SK-N-SH treated with all-trans-retinoic acid at 6 μM for 48 hours (cell line): ENCODE data around the gene PRKAG2.

Source experiments
- ATAC-seq: fragments of 200-7000 bp; cut with Tn5 transposase; 3 replicates; pipeline ENCODE4 v1.9.1; 2020; ENCODE audit warnings: mild to moderate bottlenecking, moderate library complexity
- ARNTL ChIP-seq: fragments of 450-650 bp; formaldehyde crosslinking; IDR thresholded peaks from 2 replicates; pipeline ENCODE4 v1.5.0; 2020; ENCODE audit warnings: low read depth, mild to moderate bottlenecking, moderate library complexity, borderline replicate concordance
- BACH2 ChIP-seq: fragments of 250-450 bp; sonication (Bioruptor Pico); IDR thresholded peaks from 2 replicates; pipeline ENCODE4 v1.9.0; 2021; ENCODE audit warnings: mild to moderate bottlenecking, borderline replicate concordance
- CSDC2 ChIP-seq: fragments of 250-450 bp; sonication (Bioruptor Pico); IDR thresholded peaks from 2 replicates; pipeline ENCODE4 v1.5.0; 2020; ENCODE audit warnings: mild to moderate bottlenecking, moderate library complexity
- ESRRG ChIP-seq: fragments of 250-450 bp; sonication (Bioruptor Pico); IDR thresholded peaks from 2 replicates; pipeline ENCODE4 v1.6.1; 2021; ENCODE audit warnings: mild to moderate bottlenecking
- GLIS3 ChIP-seq: fragments of 250-450 bp; sonication (Bioruptor Pico); IDR thresholded peaks from 2 replicates; pipeline ENCODE4 v1.5.0; 2020; ENCODE audit warnings: mild to moderate bottlenecking, moderate library complexity
- ISL1 ChIP-seq: fragments of 250-450 bp; sonication (Bioruptor Pico); IDR thresholded peaks from 2 replicates; pipeline ENCODE4 v2.1.2; 2022; ENCODE audit warnings: mild to moderate bottlenecking, moderate library complexity
- OSR1 ChIP-seq: fragments of 250-450 bp; sonication (Bioruptor Pico); IDR thresholded peaks from 2 replicates; pipeline ENCODE4 v1.8.0; 2022; ENCODE audit warnings: moderate library complexity, mild to moderate bottlenecking, inconsistent platforms
- PPARA ChIP-seq: fragments of 250-450 bp; sonication (Bioruptor Pico); IDR thresholded peaks from 2 replicates; pipeline ENCODE4 v1.5.0; 2020; ENCODE audit warnings: mild to moderate bottlenecking, borderline replicate concordance
- RARB ChIP-seq: fragments of 250-450 bp; sonication (Bioruptor Pico); IDR thresholded peaks from 2 replicates; pipeline ENCODE4 v1.8.0; 2021; ENCODE audit warnings: mild to moderate bottlenecking, moderate library complexity
- SNAI2 ChIP-seq: fragments of 250-450 bp; sonication (Bioruptor Pico); IDR thresholded peaks from 2 replicates; pipeline ENCODE4 v1.5.0; 2020; ENCODE audit warnings: mild to moderate bottlenecking, moderate library complexity
- TCF4 ChIP-seq: fragments of 250-450 bp; sonication (Bioruptor Pico); IDR thresholded peaks from 2 replicates; pipeline ENCODE4 v1.8.0; 2021; ENCODE audit warnings: mild to moderate bottlenecking, moderate library complexity, borderline replicate concordance
- TOX ChIP-seq: fragments of 250-450 bp; sonication (Bioruptor Pico); IDR thresholded peaks from 2 replicates; pipeline ENCODE4 v1.8.0; 2021; ENCODE audit warnings: mild to moderate bottlenecking, moderate library complexity, borderline replicate concordance
- ZC3H10 ChIP-seq: fragments of 250-450 bp; sonication (Bioruptor Pico); IDR thresholded peaks from 2 replicates; pipeline ENCODE4 v1.5.1; 2021; ENCODE audit warnings: mild to moderate bottlenecking, moderate library complexity
- ZFP3 ChIP-seq: fragments of 250-450 bp; sonication (Bioruptor Pico); IDR thresholded peaks from 2 replicates; pipeline ENCODE4 v1.5.0; 2020; ENCODE audit warnings: mild to moderate bottlenecking, moderate library complexity
- ZNF565 ChIP-seq: fragments of 450-650 bp; formaldehyde crosslinking; conservative IDR thresholded peaks from 2 replicates; pipeline ENCODE4 v1.5.0; 2020; ENCODE audit warnings: low read depth, mild to moderate bottlenecking, moderate library complexity
- ZNF70 ChIP-seq: fragments of 450-650 bp; formaldehyde crosslinking; IDR thresholded peaks from 2 replicates; pipeline ENCODE4 v1.5.0; 2020; ENCODE audit warnings: mild to moderate bottlenecking, moderate library complexity
- ZNF8 ChIP-seq: fragments of 450-650 bp; formaldehyde crosslinking; IDR thresholded peaks from 2 replicates; pipeline ENCODE4 v1.5.0; 2020; ENCODE audit warnings: mild to moderate bottlenecking, moderate library complexity
- TF ChIP-seq, protein P1 (sequence below): fragments of 250-450 bp; sonication (Bioruptor Pico); IDR thresholded peaks from 2 replicates; pipeline ENCODE4 v1.8.0; 2021; ENCODE audit warnings: low read depth, mild to moderate bottlenecking, moderate library complexity, borderline replicate concordance
- TF ChIP-seq, protein P2 (sequence below): fragments of 250-450 bp; sonication (Bioruptor Pico); IDR thresholded peaks from 2 replicates; pipeline ENCODE4 v1.5.1; 2021; ENCODE audit warnings: mild to moderate bottlenecking, moderate library complexity
- TF ChIP-seq, protein P3 (sequence below): fragments of 250-450 bp; sonication (Bioruptor Pico); IDR thresholded peaks from 2 replicates; pipeline ENCODE4 v1.5.1; 2020; ENCODE audit warnings: low read depth, mild to moderate bottlenecking, moderate library complexity
- TF ChIP-seq, protein P4 (sequence below): fragments of 250-450 bp; sonication (Bioruptor Pico); IDR thresholded peaks from 2 replicates; pipeline ENCODE4 v1.5.0; 2020; ENCODE audit warnings: mild to moderate bottlenecking, moderate library complexity
- TF ChIP-seq, protein P5 (sequence below): fragments of 250-450 bp; sonication (Bioruptor Pico); IDR thresholded peaks from 2 replicates; pipeline ENCODE4 v1.8.0; 2020; ENCODE audit warnings: mild to moderate bottlenecking, moderate library complexity, borderline replicate concordance

The PRKAG2 gene

DNA sequence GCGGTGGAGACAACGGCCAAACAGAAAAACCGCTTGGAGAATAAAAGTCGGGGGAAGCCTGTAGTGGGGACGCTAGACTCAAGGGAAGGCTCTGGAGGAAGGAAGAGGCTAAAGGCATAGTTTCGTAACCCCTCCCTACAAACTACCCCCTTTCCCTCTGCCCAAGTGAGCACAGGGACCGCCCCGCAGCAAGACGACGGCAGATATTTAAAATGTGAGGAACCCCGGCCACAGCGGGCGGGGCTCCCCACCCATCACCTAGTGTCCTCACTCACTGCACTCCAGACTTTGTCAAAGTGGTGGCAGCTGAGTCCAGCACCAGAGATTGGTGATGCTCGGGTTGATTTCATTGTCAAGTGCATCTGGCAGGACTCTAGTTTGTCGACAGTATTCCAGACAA, 69.1 kb downstream of the PRKAG2 start:
- TF ChIP-seq, protein P1, sequence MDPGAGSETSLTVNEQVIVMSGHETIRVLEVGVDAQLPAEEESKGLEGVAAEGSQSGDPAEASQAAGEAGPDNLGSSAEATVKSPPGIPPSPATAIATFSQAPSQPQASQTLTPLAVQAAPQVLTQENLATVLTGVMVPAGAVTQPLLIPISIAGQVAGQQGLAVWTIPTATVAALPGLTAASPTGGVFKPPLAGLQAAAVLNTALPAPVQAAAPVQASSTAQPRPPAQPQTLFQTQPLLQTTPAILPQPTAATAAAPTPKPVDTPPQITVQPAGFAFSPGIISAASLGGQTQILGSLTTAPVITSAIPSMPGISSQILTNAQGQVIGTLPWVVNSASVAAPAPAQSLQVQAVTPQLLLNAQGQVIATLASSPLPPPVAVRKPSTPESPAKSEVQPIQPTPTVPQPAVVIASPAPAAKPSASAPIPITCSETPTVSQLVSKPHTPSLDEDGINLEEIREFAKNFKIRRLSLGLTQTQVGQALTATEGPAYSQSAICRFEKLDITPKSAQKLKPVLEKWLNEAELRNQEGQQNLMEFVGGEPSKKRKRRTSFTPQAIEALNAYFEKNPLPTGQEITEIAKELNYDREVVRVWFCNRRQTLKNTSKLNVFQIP = no peak
- no peak for TF ChIP-seq ESRRG (CRISPR knock-in tag)
- TF ChIP-seq TCF4 = no peak
- TF ChIP-seq TOX (CRISPR knock-in tag) = no peak
- TF ChIP-seq, protein P2, sequence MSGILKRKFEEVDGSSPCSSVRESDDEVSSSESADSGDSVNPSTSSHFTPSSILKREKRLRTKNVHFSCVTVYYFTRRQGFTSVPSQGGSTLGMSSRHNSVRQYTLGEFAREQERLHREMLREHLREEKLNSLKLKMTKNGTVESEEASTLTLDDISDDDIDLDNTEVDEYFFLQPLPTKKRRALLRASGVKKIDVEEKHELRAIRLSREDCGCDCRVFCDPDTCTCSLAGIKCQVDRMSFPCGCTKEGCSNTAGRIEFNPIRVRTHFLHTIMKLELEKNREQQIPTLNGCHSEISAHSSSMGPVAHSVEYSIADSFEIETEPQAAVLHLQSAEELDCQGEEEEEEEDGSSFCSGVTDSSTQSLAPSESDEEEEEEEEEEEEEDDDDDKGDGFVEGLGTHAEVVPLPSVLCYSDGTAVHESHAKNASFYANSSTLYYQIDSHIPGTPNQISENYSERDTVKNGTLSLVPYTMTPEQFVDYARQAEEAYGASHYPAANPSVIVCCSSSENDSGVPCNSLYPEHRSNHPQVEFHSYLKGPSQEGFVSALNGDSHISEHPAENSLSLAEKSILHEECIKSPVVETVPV = no peak
- TF ChIP-seq, protein P3, sequence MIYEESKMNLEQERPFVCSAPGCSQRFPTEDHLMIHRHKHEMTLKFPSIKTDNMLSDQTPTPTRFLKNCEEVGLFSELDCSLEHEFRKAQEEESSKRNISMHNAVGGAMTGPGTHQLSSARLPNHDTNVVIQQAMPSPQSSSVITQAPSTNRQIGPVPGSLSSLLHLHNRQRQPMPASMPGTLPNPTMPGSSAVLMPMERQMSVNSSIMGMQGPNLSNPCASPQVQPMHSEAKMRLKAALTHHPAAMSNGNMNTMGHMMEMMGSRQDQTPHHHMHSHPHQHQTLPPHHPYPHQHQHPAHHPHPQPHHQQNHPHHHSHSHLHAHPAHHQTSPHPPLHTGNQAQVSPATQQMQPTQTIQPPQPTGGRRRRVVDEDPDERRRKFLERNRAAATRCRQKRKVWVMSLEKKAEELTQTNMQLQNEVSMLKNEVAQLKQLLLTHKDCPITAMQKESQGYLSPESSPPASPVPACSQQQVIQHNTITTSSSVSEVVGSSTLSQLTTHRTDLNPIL = no peak
- TF ChIP-seq OSR1 (CRISPR knock-in tag) = no peak
- no peak for TF ChIP-seq ZC3H10 (CRISPR knock-in tag)
- no peak for TF ChIP-seq RARB (CRISPR knock-in tag)
- TF ChIP-seq ISL1 (CRISPR knock-in tag) = no peak
- no peak for TF ChIP-seq CSDC2 (CRISPR knock-in tag)
- TF ChIP-seq BACH2 (CRISPR knock-in tag) = no peak
- ATAC-seq = no peak

DNA sequence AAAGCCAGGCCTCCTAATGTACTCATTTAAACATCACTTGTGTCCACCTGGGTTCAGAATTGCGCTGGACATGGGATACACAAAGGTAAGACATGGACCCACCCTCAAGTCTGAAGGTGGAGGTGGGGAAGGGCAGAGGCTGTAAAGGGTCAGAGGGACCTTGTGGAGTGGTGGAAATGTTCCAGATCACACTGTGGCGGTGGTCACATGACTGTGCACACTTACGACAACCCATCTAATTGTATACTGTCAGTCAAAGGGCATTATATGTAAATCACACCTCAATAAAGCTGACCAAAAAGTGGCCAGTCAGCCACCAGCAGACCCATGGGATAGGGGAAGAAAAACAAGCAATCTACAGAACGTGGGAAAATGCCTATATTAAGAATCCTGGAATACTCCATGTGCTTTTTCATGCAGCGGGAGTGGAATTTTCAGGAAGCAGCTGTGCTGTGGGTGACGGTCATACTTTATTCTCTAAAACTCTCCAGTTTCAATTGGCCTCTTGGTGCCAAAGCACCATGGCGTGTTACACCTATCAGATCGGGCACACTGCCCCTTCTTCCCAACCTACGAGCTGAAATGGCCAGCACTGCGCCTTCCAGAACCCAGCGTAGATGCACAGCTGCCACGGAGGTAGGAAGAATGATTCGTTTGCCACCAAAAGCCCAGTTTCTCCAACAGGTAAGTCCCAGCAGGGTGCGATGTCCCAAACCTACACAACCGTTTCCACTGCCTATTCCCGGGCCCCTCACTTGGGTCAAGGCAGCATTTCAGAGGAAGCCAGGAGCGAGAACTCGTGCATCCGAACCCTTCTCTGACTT, 69.8 kb downstream of the PRKAG2 start:
- TF ChIP-seq ZNF8 (CRISPR knock-in tag) (no peak), SNAI2 (CRISPR knock-in tag) (no peak), BACH2 (CRISPR knock-in tag) (no peak), CSDC2 (CRISPR knock-in tag) (no peak)
- TF ChIP-seq, protein P4, sequence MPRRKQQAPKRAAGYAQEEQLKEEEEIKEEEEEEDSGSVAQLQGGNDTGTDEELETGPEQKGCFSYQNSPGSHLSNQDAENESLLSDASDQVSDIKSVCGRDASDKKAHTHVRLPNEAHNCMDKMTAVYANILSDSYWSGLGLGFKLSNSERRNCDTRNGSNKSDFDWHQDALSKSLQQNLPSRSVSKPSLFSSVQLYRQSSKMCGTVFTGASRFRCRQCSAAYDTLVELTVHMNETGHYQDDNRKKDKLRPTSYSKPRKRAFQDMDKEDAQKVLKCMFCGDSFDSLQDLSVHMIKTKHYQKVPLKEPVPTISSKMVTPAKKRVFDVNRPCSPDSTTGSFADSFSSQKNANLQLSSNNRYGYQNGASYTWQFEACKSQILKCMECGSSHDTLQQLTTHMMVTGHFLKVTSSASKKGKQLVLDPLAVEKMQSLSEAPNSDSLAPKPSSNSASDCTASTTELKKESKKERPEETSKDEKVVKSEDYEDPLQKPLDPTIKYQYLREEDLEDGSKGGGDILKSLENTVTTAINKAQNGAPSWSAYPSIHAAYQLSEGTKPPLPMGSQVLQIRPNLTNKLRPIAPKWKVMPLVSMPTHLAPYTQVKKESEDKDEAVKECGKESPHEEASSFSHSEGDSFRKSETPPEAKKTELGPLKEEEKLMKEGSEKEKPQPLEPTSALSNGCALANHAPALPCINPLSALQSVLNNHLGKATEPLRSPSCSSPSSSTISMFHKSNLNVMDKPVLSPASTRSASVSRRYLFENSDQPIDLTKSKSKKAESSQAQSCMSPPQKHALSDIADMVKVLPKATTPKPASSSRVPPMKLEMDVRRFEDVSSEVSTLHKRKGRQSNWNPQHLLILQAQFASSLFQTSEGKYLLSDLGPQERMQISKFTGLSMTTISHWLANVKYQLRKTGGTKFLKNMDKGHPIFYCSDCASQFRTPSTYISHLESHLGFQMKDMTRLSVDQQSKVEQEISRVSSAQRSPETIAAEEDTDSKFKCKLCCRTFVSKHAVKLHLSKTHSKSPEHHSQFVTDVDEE (CRISPR knock-in tag) = no peak
- ATAC-seq = no peak

DNA sequence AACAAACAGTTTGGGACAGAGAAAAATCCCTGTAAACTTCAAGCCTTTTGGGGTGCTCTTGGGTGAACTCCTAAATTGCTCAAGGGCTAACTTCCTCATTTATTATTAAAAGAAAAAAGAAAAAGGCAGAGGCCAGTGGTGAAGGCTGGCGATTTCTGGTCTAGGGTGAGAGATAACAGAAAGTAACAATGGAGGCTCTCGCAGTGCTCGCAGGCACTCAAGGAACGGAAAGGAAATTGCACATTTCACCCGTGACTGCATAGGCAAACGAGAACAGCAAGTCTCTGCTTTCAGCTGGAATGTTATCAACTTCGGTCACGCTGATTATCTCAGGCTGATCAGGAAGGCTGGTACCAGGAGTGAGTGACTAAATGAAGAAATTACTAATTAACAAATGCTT, 70.7 kb downstream of the PRKAG2 start:
- no peak for ATAC-seq

More for the DNA sequence above, 70.7 kb downstream of the PRKAG2 start:
- no peak for TF ChIP-seq ZC3H10 (CRISPR knock-in tag)
- no peak for TF ChIP-seq RARB (CRISPR knock-in tag)
- TF ChIP-seq TCF4 = no peak
- no peak for TF ChIP-seq PPARA (CRISPR knock-in tag)
- TF ChIP-seq, protein P1 = no peak
- TF ChIP-seq CSDC2 (CRISPR knock-in tag) = no peak
- no peak for TF ChIP-seq ZNF70 (CRISPR knock-in tag)
- TF ChIP-seq OSR1 (CRISPR knock-in tag) = no peak
- no peak for TF ChIP-seq ZFP3 (CRISPR knock-in tag)
- TF ChIP-seq ZNF565 (CRISPR knock-in tag) = no peak
- no peak for TF ChIP-seq BACH2 (CRISPR knock-in tag)
- no peak for TF ChIP-seq ARNTL
- TF ChIP-seq, protein P5, sequence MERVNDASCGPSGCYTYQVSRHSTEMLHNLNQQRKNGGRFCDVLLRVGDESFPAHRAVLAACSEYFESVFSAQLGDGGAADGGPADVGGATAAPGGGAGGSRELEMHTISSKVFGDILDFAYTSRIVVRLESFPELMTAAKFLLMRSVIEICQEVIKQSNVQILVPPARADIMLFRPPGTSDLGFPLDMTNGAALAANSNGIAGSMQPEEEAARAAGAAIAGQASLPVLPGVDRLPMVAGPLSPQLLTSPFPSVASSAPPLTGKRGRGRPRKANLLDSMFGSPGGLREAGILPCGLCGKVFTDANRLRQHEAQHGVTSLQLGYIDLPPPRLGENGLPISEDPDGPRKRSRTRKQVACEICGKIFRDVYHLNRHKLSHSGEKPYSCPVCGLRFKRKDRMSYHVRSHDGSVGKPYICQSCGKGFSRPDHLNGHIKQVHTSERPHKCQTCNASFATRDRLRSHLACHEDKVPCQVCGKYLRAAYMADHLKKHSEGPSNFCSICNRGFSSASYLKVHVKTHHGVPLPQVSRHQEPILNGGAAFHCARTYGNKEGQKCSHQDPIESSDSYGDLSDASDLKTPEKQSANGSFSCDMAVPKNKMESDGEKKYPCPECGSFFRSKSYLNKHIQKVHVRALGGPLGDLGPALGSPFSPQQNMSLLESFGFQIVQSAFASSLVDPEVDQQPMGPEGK (CRISPR knock-in tag) = no peak
- TF ChIP-seq, protein P4 (CRISPR knock-in tag) = no peak
- no peak for TF ChIP-seq GLIS3 (CRISPR knock-in tag)
